ENCODE measurements around the gene CD248.
"Not testable (repeated sequence)": the region's sequence is repeated elsewhere in the genome, so short reads cannot be mapped to it uniquely, and the experiment has no call there.

Gene CD248

DNA sequence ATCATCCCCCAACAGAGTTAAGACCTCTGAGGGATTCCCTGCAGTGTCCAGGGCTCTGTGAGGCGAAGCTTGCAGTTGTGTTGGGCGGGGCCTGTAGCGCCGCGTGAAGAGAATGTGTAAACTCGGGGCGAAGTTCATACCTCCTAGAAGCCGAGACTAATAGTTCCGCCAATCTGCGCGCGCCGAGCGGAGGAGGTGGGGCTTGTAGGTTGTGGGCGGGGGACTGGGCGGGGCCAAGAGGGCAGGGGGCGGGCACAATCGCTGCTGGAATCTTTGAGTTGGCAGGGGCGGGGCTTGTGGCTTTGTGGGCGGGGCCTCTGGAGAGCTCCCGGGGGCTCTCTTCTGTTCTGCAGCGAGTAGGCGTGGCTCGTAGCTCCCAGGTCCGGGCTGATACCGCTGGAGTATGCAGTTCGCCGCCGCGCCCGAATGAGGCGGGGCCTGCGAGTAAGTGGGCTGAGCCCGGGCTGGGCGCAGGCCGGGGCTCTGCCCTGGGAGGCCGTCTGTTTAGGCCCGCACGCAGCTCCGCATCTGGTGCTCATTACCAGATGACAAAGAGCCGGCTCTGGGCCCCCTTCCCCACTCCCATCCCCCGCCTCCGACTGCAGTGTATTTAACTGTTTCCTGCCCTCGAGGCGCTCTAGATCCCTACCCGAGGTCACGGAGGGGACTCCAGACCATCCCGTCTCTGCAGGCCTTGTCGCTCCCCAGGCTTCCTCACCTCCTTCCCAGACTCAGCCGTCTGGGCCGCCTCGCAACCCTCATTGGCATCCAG is 4.1 kb downstream of the CD248 start:
- no peak for FAIRE-seq

DNA sequence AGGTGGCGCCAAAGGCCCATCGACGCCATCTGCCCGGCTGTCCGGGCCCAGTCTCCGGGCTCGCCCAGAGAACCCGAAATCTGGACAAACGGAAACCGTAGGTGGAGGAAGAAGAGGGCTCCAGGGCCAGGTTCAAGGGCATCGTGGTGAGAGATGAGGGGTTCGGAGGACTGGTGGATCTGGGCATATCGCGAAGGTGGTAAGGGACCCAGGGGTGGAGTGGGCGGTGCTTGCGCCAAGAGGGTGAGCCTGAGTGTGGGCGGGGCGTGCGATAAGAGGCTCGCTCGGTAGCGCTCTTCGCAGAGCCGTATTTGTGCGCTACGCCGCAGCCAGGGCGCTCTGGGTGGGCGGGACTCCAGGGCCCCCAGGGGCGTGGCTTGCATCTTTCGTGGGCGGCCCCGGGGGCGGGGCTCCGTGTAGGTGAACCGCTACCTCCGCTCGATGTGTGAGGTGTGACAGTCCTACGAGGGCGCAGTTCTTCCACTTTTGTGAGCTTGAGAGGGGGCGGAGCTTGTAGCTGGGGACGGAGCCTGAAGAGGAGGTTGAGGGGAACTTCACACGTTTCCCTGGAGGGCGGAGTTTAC is 4.8 kb downstream of the CD248 start:
- FAIRE-seq = peak; percentile 96

DNA sequence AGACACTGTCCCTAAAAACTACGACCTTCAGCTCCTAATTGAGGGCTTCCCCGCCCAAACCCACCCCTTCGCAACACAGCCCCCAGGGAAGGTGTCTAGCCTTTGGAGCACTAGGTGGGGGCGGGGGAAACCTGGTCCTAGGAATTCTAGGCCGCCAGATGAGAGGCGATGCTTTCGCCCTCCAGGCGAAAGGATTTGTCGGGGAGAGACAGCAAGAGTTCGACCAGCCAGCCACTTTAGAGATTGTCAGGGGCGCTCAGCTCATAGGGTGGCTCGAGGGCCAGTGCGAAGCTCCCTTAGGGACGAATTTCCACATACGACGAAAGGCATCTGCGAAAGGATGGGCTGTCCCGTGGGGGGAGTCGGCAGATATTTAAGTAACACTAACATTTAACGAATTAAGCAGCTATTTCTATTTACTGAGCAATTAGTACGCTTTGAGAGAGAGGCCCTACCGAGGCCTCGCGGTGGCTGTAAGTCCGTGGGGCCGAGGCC is 5.3 kb downstream of the CD248 start:
- FAIRE-seq = no peak

DNA sequence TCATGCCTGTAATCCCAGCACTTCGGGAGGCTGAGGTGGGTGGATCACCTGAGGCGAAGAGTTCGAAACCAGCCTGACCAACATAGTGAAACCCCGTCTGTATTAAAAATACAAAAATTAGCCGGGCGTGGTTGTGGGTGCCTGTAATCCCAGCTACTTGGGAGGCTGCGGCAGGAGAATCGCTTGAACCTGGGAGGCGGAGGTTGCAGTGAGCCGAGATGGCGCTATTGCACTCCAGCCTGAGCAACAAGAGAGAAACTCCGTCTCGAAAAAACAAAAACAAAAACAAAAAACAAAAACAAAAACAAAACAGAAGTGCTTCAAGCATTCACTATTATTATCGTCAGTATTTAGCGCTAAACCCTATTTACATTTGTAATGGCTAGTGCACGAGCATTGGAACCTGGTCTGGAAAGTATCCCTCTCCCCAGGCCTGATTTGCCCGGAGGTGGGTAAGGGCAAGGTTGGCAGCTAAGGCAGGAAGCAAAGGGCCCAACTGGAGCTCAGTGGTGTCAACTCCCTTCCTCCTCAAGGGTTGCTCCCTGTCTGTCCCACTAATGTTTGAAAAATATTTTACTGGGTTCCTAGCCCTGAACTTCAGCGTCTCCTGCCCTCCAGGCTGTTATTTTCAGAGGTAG is 5.9 kb downstream of the CD248 start:
- not testable (repeated sequence) for FAIRE-seq

DNA sequence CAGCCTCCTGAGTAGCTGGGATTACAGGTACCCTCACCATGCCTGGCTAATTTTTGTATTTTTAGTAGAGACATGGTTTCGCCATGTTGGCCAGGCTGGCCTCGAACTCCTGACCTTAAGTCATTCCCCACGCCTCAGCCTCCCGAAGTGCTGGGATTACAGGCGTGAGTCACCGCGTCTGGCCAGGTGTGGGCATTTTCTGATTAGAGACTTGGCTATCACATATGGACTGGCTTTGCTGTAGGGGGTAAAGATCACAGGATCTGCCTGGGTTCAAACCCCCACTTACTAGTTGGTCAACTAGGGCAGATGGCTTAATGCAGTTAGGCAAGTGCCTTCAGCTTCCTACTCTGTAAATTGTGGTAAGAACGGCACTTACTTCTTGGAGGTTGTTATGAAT is 6.5 kb downstream of the CD248 start:
- no peak for FAIRE-seq

DNA sequence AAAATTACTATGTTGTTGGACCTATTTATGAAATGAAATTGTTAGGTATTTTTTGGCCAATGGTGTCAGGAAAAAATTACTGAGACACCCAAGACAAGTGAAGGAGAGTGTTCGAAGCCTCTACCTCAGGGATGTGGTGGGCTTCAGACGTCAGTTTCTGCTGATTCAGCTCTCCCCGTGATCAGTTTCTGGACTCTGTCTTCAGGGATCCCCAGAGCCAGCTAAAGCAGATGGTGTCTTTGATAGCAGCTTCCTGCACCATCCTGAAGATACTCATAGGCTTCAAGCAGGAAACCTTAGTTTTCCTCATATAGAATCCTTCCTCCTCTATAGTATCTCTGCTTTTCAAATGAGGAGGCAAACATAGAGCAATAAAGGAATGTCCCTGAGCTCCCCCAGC is 7.4 kb downstream of the CD248 start:
- FAIRE-seq = no peak

DNA sequence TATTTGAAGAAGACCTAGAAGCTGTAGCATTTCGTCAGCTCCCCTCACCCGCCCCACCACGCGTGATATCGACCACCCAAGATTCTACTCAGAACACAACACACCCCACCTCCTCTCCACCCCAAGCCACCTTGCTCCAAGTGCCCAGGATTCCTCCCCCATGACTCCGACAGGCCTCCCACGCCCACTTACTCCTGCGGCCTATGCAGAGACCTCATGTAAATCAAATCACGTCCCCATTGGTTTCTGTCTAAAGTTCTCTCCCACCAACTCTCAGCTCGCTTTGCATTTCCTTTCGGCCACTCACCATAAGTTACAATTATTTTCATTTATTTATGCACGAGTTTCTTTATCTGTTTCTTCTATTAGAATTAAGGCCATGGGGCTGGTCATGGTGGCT is 14.2 kb downstream of the CD248 start:
- no peak for FAIRE-seq

DNA sequence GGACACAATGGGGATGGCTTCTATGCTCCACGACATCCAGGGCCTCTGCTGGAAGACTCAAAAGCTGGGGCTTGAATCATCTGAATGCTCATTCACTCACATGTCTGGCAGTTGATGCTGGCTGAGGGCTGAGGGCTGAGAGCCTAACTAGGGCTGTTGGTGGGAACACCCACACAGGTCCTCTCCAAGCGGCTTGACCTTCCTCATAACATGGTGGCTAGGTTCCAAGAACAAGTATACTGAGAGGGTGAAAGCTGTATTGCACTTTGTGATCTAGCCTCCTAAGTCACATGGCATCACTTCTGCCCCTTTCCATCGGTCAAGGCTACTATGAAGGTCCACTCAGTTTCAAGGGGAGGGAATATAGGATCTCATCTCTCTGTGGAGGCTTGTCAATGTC is 17.7 kb downstream of the CD248 start:
- FAIRE-seq = no peak

DNA sequence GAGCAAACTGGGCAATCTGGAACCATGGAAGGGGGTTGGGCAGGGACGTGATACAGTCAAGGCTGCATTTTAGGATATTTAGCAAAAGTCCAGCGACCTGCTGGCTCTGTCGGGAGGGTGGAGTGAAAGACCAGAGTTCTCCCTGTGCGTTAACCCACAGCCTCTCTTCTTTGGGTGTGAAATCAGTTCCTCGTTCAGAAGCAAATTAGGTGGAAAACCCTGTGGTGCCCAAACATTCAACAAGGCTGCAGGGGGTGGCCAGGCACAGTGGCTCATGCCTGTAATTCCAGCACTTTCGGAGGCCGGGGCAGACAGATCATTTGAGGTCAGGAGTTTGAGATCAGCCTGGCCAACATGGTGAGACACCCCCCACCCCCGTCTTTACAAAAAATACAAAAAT is 19.2 kb downstream of the CD248 start:
- no peak for FAIRE-seq

DNA sequence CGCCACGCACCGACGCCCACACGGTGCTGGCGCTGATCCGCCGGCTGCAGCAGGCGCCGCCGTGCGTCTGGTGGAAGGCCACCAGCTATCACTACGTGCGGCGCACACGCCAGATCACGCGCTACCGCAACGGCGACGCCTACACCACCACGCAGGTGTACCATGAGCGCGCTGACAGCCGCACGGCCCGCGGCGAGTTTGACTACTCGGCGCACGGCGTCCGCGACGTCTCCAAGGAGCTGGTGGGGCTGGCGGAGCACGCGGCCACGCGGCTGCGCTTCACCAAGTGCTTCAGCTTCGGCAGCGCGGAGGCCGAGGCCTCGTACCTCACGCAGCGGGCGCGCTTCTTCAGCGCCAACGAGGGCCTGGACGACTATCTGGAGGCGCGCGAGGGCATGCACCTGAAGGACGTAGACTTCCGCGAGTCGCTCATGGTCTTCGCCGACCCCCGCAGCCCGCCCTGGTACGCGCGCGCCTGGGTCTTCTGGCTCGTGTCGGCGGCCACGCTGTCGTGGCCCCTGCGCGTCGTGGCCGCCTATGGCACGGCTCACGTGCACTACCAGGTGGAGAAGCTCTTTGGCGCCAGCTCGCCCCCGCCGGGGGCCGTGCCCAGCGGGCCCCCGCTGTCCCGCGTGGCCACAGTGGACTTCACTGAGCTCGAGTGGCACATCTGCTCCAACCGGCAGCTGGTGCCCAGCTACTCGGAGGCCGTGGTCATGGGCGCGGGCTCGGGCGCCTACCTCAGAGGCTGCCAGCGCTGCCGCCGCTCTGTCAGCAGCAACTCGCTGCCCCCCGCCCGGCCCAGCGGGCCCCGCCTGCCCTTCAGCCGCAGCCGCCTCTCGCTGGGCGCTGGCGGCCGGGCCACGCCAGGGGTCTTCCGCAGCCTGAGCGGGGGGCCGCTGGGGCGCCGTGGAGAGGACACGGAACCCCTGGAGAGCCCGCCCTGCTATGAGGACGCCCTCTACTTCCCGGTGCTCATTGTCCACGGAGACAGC is 21.9 kb downstream of the CD248 start:
- FAIRE-seq = no peak

DNA sequence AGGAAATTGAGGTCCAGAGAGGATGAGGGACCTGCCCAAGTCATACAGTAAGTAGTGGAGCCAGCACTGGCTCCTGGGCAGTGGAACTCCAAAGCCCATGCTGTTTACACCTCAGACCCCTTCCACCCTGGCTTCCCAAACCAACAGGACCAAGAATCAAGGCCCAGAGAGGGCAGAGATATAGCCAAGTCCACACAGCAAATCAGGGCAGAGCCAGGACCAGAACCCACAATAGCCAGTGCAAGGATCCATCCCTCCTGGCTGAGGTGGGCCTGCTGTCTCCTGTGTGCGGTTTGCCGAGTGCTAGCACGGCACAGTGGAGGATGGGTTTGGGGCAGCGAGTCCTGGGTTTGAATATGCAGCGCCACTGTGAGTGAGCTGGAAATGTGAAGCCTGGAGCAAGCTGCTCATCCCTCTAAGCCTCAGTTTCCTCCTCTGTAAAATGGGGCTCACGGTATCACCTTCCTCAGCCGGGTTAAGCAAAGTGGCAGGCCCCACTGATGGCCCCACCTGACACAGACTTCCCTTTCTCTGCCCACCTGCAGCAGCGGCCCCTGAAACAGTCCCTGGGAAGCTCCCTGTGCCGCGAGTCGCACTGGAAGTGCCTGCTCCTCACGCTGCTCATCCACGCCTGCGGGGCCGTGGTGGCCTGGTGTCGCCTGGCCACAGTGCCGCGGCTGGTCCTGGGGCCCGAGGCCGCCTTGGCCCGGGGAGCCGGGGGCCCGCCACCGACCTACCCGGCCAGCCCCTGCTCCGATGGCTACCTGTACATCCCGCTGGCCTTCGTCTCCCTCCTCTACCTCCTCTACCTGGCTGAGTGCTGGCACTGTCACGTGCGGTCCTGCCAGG is 22.8 kb downstream of the CD248 start:
- no peak for FAIRE-seq

DNA sequence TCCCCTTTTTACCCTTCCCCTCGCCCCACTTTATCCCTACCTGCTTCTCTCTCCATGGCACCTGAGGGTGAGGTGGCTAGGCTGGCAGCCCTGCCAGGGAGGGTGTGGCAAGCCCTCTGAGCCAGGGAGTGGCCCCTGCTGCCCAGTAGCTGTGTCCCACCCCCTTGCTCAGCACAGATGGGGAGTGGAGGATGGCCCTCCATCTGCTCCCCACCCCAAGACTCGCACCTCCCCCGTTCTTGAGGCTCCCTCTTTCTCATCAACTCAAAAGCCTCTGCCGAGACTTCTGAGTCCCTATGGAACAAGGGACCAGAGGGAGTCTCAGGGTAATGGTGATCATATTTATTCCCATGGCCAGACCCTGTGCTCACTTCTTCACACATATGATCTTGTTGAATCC is 23.5 kb downstream of the CD248 start:
- no peak for FAIRE-seq

DNA sequence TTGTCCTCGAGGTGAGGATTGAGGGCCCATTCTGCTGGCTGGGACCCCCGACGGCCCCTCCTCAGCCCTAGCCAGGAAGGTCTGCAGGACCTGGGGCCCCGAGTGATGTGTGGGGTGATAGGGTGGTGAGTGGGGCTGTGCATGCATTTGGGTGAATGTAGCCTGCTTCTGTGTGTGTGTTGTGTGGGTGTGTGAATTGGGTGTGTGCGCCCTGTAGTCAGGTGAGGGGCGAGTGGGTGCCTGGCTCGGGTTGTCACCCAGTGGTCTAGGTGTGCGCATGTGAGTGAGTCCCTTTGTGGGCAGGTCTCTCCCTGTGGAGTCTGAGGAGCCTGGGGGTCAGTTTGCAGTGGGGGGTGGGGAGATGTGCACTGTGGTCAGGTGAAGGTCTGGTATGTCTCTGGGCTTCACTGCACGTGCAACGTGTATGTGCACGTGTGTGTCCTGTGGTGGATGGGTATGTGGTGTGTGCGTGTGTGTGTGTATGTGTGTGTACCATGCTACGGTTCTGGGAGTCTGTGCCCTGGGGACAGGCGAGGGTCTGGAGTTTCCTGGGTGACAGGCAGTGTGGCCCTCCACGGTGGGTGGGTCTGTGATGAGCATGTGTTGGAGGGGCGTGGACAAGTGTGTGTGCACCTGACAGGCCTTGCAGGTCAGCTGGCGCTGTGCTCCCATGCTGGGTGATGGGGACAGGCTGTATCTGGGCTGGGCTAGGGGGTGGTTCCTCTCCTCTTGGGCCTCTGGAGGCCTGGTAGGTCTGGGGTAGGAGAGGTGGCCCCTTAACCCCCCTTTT is 24.1 kb downstream of the CD248 start:
- FAIRE-seq = no peak

DNA sequence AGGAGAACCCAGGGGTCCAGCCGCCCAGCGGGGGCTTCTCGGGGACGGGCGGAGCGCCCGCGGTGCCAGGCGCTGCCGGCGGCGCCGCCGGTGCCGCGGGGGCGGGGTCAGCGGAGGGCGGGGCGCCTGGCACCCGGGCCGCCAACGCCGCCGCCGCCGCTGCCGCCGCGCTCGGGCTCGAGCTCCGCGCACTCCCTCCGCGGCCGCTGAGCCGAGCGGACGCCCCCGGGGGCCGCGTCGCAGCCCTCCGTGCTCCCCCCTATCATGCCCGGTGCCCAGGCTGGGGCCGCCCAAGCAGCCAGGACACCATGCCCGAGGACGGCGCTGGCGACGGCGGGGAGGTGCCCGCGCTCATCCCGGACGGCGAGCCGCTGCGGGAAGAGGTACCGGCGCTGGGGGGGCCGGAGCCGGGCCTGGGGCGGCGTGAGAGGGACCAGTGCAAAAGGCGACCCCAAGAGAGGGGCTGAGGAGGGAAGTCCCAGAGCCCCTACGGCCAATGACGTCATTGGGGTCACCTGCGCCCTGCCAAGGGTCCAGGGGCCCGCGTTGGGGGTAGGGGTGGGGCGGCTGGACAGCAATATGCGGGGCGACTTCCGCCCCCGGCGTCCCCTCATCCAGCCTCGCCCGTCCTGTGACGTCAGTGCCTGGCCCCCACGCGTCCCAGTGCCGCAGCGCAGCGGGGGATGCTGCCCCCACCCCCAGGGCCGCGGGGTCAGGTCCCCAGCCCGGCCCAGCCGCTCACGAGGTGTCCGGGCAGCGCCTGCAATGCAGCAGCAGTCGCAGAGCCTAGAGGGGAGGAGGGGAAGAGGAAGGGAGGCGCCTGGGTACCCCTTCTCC is 24.9 kb downstream of the CD248 start, which contains the start of gene TMEM151A:
TMEM151A (plus strand) TSS at position 189 of the 837 bp plus-strand sequence; CDS start at position 309, 120 bp downstream.
- FAIRE-seq = no peak

DNA sequence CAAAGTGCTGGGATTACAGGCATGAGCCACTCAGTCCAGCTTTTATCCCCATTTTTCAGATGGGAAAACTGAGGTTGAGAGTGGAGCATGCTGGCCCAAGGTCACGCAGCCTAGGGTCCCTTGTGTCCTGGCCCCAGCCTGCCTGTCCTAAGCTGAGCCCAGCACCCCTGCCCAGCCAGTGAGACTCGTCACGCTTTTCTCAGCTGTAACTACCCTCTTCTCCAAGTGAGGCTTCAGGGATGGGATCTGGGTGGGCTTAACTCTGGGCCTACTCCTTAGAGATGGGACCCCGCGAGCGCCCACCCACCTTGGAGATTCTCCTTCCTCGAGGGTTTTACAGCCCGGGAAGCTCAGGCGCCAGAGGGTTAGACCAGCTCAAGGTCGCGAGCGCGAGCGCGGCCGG is 25.5 kb downstream of the CD248 start:
- FAIRE-seq = no peak

DNA sequence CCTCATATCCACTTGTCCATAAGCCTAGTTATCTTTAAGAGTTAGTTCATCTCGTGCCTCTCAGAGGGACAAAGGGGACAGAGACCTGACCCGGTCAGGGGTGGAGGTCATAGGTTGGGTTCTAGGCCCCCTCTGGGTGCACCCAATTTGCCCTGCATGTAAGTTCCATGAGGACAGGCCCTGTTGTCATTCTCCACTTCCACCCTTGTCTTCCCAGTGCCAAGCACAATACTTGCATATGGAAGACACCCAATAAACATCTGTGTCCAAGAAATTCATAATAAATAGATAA is 26.6 kb downstream of the CD248 start:
- FAIRE-seq = no peak

DNA sequence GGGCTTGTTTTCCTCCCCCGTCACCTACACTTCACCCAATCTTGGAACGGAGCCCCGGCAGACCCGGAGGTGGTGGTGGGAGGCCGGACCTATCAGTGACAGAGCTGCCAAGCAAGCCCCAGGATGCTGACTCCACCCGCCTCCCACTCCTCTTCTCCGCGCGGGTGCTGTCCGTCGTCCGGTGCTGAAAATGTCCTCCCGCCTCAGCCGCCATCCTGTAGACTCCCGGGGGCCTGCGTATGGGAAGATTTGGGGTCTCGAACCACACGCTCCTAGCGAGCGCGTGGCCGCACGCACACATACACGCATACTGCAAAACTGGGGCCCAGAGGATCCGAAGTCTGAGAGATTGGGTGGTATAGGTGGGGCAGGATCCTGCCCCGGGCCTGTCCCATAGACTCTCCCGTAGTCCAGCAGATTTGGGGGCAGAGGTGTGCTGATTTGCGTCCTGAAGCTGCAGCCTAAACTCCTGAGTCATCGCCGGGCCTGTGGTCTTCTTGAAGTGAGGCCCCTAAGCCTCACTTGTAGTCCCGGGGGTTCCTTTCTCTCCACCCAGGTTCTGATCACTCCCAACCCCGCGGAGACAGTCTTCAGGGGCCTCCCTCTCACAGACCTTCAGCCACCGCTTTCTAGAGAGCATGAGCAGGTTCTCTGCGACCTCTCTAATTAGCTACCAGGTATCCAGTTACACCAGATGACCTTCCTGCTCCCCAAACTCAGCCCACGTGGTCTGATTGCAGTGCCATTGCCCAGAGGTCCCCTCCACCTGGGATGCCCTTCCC is 27.1 kb downstream of the CD248 start:
- no peak for FAIRE-seq

DNA sequence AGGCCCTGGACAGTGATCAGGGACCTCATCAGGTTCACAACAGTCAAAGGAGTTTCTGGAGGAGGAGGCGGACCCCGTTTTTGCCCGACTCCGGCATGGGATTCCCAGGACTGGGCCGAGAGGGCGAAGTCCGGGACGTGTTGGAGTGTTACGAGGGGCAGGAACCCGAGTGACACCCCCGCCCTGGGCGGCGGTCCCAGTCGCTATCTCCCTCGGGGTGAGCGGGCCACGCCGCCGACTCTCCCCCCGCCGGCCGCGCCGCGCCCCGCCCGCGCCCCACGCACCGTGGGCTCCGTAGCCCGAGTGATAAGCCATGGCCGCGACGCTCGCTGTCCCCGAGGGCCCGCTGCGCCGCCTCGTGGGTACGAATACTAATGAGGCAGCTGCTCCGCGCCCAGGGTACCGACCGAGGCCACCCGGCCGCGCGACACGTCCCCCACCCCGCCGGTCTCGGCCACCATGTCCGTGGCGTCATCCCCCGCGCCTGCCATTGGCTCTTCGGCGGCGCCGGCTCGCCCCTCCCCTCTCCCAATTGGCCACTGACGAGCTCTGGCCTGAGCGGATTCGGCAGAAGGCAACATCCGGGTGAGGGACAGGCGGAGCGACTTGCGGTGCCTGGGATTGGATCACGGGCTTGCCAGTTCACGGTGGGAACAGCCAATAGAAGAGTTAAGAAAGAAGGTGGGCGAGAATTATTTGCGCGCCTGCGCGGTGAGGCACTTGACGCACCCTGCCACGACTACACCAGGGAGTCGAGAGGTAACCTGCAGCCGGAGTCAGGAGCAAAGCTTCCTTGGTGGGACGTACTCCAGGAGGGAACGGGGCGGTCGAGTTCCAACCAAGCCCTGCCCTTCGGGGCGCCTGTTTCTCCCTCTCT is 27.9 kb downstream of the CD248 start, which contains the start of gene YIF1A:
YIF1A (minus strand) TSS at position 473 of the 877 bp plus-strand sequence; CDS start at position 315, 158 bp downstream.
- FAIRE-seq = peak; percentile 99
